Ishikawa (cell line): ENCODE results near the gene CIITA.

Source experiments
- CREB1 ChIP-seq: IDR thresholded peaks from 2 replicates; pipeline ENCODE4 v1.6.1; 2012; ENCODE audit warnings: low read depth
- EP300 ChIP-seq: IDR thresholded peaks from 2 replicates; pipeline ENCODE4 v1.6.1; 2012; ENCODE audit warnings: borderline replicate concordance
- REST ChIP-seq: IDR thresholded peaks from 2 replicates; pipeline ENCODE4 v1.6.1; 2012; ENCODE audit warnings: low read depth, mild to moderate bottlenecking
- USF1 ChIP-seq: IDR thresholded peaks from 2 replicates; pipeline ENCODE4 v1.6.1; 2012
- YY1 ChIP-seq: IDR thresholded peaks from 2 replicates; pipeline ENCODE4 v1.6.1; 2012; ENCODE audit warnings: low read depth

- TF ChIP-seq YY1: no peak
- TF ChIP-seq USF1: no peak
- TF ChIP-seq REST: no peak
- TF ChIP-seq EP300: no peak
- no peak for TF ChIP-seq CREB1
Observed at GRCh38 chr16:10907757-10908045, 30.7 kb downstream of the CIITA start.
